ENCODE measurements around the gene F8A2.
"Not testable (repeated sequence)": the region's sequence is repeated elsewhere in the genome, so short reads cannot be mapped to it uniquely, and the experiment has no call there.

F8A2 gene

GRCh38 chrX:155381843-155382528 lies at the start of gene F8A2:
Gene F8A2, plus strand, starts transcription at chrX:155382095. Its CDS starts 20 bp downstream, at chrX:155382115.
- DNase-seq (ENCODE audit: low read depth in 3 of 3, low spot score in 1 of 3), result not testable (repeated sequence)

GRCh38 chrX:155333544-155334100 lies 48.3 kb upstream of the F8A2 start:
- no peak for DNase-seq (ENCODE audit: low read depth in 3 of 3, low spot score in 1 of 3)

- DNase-seq (ENCODE audit: low read depth in 3 of 3, low spot score in 1 of 3), result no peak
Observed at GRCh38 chrX:155334486-155335336, 47.2 kb upstream of the F8A2 start, which contains the start of gene CLIC2. Gene CLIC2, minus strand, starts transcription at chrX:155334614. Its CDS starts 187 bp downstream, at chrX:155334427.

- DNase-seq (ENCODE audit: low read depth in 3 of 3, low spot score in 1 of 3), result not testable (repeated sequence)
Observed at GRCh38 chrX:155335337-155335712, 46.6 kb upstream of the F8A2 start.

DNA sequence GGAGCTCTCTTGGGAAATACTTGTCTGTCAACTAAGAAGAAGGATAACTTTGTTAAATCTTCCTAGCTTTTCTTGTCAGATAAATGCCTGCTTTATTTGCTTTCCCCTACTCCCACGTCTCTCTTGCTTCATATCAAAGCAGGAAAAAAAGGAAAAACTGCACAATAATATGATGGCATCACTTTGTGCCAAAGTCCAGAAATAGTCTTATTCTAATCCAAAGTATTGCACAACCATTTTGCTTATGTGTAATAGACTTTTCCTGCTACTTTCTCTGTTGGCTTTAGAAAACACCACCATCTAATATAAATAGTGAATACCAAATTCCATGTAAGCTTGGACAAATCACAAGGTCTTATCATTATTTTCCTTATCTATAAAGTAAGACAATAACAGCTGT lies 36.2 kb upstream of the F8A2 start:
- not testable (repeated sequence) for DNase-seq (ENCODE audit: low read depth in 3 of 3, low spot score in 1 of 3)

GRCh38 chrX:155349448-155349847 lies 32.4 kb upstream of the F8A2 start:
- DNase-seq (ENCODE audit: low read depth in 3 of 3, low spot score in 1 of 3), result not testable (repeated sequence)

DNA sequence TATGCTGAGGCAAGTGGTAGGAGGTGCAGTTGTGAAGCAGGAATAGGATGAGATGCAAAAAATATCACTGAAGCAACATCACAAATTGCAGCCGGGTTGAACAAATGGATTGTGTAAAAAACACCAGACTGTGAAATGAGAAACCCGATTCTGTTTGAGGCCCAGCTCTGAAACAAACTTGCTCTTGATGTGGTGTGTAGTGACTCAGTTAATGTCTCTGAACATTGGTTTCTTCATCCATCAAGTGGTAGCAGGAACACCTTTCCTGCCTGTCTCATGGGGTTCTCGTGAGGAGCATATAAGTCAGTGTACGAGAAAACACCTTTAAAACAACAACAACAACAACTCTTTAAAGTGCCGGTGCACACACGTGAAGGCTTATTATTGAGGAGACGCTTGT lies 18.2 kb upstream of the F8A2 start:
- not testable (repeated sequence) for DNase-seq (ENCODE audit: low read depth in 3 of 3, low spot score in 1 of 3)

- DNase-seq (ENCODE audit: low read depth in 3 of 3, low spot score in 1 of 3), result not testable (repeated sequence)
Observed at GRCh38 chrX:155373777-155374458, 8.0 kb upstream of the F8A2 start.

DNA sequence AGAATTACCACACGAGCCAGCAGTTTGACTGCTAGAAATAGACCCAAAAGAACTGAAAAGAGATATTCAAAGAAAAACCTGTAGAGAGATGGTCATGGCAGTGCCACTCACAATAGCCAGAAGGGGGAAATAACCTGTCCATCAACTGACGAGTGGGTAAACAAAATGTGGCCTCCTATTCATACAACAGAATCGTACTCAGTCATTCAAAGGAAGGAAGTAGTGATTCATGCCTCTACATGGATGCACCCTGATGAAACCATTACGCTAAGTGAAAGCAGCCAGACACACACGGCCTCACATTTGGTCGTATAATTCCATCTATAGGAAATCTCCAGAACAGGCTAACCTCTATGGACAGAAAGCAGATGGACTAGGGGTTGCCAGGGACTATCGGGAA lies 2.1 kb upstream of the F8A2 start:
- DNase-seq (ENCODE audit: low read depth in 3 of 3, low spot score in 1 of 3), result not testable (repeated sequence)

DNA sequence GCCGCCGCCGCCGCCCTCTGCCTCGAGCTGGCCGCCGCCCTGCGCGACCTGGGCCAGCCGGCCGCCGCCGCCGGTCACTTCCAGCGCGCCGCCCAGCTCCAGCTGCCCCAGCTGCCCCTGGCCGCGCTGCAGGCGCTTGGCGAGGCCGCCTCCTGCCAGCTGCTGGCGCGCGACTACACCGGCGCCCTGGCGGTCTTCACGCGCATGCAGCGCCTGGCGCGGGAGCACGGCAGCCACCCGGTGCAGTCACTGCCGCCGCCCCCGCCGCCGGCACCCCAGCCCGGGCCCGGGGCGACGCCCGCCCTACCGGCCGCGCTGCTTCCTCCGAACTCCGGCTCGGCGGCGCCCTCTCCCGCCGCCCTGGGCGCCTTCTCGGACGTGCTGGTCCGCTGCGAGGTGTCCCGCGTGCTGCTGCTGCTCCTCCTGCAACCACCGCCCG lies 653 bp downstream of the F8A2 start:
- DNase-seq (ENCODE audit: low read depth in 3 of 3, low spot score in 1 of 3), result not testable (repeated sequence)

- DNase-seq (ENCODE audit: low read depth in 3 of 3, low spot score in 1 of 3), result no peak
Observed at GRCh38 chrX:155389634-155390033, 7.7 kb downstream of the F8A2 start.

GRCh38 chrX:155394747-155395276 lies 12.9 kb downstream of the F8A2 start:
- DNase-seq (ENCODE audit: low read depth in 3 of 3, low spot score in 1 of 3), result not testable (repeated sequence)

DNA sequence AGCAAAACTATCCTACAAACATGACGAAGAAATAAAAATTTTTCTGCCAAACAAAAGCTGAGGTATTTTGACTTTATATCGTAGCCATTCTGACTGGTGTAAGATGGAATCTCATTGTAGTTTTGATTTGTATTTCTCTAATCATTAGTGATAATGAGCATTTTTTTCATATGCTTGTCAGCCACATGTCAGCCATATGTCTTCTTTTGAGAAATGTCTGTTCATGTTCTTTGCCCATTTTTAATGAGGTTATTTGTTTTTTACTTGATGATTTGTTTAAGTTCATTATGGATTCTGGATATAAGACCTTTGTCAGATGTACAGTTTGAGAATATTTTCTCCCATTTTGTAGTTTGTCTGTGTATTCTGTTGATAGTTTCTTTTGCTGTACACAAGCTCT lies 24.5 kb downstream of the F8A2 start:
- DNase-seq (ENCODE audit: low read depth in 3 of 3, low spot score in 1 of 3), result no peak

DNA sequence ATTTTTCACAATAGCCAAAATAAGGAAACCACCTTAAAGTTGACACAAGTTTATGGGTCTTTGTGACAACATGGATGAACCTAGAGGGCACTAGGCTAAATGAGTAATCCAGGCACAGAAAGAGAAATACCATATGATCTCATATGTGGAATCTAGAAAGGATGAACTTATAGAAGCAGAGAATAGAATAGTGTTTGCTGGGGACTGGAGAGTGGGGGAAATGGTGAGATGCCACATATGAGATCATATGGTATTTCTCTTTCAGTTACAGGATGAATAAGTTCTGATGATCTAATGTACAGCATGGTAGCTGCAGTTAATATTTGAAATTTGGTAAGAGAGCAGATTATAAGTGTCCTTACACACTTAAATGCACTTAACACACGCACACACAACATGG lies 35.9 kb downstream of the F8A2 start:
- no peak for DNase-seq (ENCODE audit: low read depth in 3 of 3, low spot score in 1 of 3)
